ENCODE results near the gene SEZ6. TPM values are rescaled to one million over a fixed set of nuclear protein-coding genes. Genes with fewer than 3 reads are reported as not detected.

The SEZ6 gene
- total RNA-seq, 1 donor from 2014 or later, result not detected

- Mint-ChIP-seq H3K27ac (peak overlapping the region; percentile 9), H3K4me3 (peak overlapping the region; percentile 26), H3K27me3 (ENCODE audit: low read depth) (no peaks in the 10 kb centered on the region), H3K36me3 (no peaks in the 10 kb centered on the region), H3K9me3 (no peaks in the 10 kb centered on the region), H3K4me1 (peaks cover 4% of the 10 kb centered on the region)
- DNase-seq (ENCODE audit: low spot score in 2 of 2, unreplicated experiment in 2 of 2), result peak in 1 of 2 experiments; percentile 65
- TF ChIP-seq CTCF (IDR thresholded peaks at IDR 0.05; ENCODE audit: unreplicated experiment), result peak; percentile 85
Observed at GRCh38 chr17:28953444-28954118, 52.3 kb downstream of the SEZ6 start.

GRCh38 chr17:28951991-28952975 is 53.5 kb downstream of the SEZ6 start:
- Mint-ChIP-seq H3K9me3 (no peaks in the 10 kb centered on the region), H3K27me3 (ENCODE audit: low read depth) (no peaks in the 10 kb centered on the region)
- DNase-seq (ENCODE audit: low spot score in 2 of 2, unreplicated experiment in 2 of 2), result peak; percentile 83 to 89

GRCh38 chr17:28951428-28951990 is 54.3 kb downstream of the SEZ6 start, which contains the start of gene PHF12:
TSS of gene PHF12 (minus strand) at chr17:28951518. CDS start at chr17:28950960, 558 bp downstream.
- Mint-ChIP-seq H3K4me1 (peaks cover 16% of the 10 kb centered on the region), H3K27ac (peak within 1 kb of the TSS; percentile 96), H3K9me3 (no peaks in the 10 kb centered on the region), H3K27me3 (ENCODE audit: low read depth) (no peaks in the 10 kb centered on the region), H3K4me3 (peak within 1 kb of the TSS; percentile 93), H3K36me3 (no peaks in the 10 kb centered on the region)
- DNase-seq (ENCODE audit: low spot score in 2 of 2, unreplicated experiment in 2 of 2), result peak; percentile 99 to 100
- TF ChIP-seq CTCF (IDR thresholded peaks at IDR 0.05; ENCODE audit: unreplicated experiment), result no peak

More at GRCh38 chr17:28951991-28952975, 53.5 kb downstream of the SEZ6 start:
- H3K4me3 Mint-ChIP-seq, result no peak overlapping the region
- H3K27ac Mint-ChIP-seq, result no peak overlapping the region
- H3K36me3 Mint-ChIP-seq, result no peaks in the 10 kb centered on the region
- TF ChIP-seq CTCF (IDR thresholded peaks at IDR 0.05; ENCODE audit: unreplicated experiment), result no peak
- peaks cover 16% of the 10 kb centered on the region for H3K4me1 Mint-ChIP-seq

GRCh38 chr17:28950752-28951427 is 54.9 kb downstream of the SEZ6 start:
- TF ChIP-seq CTCF (IDR thresholded peaks at IDR 0.05; ENCODE audit: unreplicated experiment), result no peak
- Mint-ChIP-seq H3K27me3 (ENCODE audit: low read depth) (no peaks in the 10 kb centered on the region), H3K9me3 (no peaks in the 10 kb centered on the region), H3K27ac (peak overlapping the region; percentile 96), H3K4me3 (peak overlapping the region; percentile 93), H3K4me1 (peaks cover 22% of the 10 kb centered on the region), H3K36me3 (peaks cover 2% of the 10 kb centered on the region)
- DNase-seq (ENCODE audit: low spot score in 2 of 2, unreplicated experiment in 2 of 2), result peak in 1 of 2 experiments; percentile 52
